ENCODE data around the gene TDRD10.

DNA sequence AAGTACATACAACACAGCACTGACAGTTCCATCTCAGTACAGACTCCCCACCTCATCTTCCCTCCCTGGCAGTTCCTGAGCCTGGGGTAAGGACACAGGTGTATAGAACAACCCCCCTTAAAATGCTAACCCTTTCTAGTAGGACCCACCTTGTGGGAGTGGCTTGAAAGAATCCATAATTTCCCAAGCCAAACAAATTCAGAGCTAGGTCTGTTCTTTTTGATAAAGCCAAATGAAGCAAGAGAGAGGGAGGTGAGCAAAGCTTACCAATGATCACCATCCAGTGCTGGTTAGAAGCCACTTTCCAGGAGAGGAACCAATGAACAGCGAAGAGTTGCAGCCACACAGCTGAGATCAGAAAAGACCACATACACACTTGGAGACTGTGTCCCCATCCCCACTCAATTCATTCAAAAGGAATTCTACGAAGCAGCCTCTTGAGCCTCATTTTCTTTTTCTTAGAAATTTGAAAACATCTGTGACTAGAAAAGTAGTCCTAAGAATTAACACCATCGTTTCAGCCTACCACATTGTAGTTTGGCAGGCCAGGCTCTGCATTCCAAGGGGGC is 47.3 kb downstream of the TDRD10 start:
- TF ChIP-seq, protein P1, sequence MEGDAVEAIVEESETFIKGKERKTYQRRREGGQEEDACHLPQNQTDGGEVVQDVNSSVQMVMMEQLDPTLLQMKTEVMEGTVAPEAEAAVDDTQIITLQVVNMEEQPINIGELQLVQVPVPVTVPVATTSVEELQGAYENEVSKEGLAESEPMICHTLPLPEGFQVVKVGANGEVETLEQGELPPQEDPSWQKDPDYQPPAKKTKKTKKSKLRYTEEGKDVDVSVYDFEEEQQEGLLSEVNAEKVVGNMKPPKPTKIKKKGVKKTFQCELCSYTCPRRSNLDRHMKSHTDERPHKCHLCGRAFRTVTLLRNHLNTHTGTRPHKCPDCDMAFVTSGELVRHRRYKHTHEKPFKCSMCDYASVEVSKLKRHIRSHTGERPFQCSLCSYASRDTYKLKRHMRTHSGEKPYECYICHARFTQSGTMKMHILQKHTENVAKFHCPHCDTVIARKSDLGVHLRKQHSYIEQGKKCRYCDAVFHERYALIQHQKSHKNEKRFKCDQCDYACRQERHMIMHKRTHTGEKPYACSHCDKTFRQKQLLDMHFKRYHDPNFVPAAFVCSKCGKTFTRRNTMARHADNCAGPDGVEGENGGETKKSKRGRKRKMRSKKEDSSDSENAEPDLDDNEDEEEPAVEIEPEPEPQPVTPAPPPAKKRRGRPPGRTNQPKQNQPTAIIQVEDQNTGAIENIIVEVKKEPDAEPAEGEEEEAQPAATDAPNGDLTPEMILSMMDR (conservative IDR thresholded peaks at IDR 0.05): no peak
- no peak for TF ChIP-seq ZFX (IDR thresholded peaks at IDR 0.05)

Measured in C4-2B (cell line).